ENCODE measurements around the gene CDNF.
A peak's percentile ranks its signal among the peaks of the same experiment; 100 is the strongest.
"Not testable (repeated sequence)": the region's sequence is repeated elsewhere in the genome, so short reads cannot be mapped to it uniquely, and the experiment has no call there.

The CDNF gene

GRCh38 chr10:14823966-14824365 is 13.9 kb downstream of the CDNF start:
- no peak for TF ChIP-seq CTCF (IDR thresholded peaks at IDR 0.05; ENCODE audit: low read depth, low read length, missing control alignments)
- H3K4me3 ChIP-seq (ENCODE audit: low read depth, low read length), result no peak overlapping the region
- in situ Hi-C loops (cut with HindIII; ENCODE audit: low sequenced_read_pairs), result no loop called here
- no peak for DNase-seq (ENCODE audit: low read depth)

DNA sequence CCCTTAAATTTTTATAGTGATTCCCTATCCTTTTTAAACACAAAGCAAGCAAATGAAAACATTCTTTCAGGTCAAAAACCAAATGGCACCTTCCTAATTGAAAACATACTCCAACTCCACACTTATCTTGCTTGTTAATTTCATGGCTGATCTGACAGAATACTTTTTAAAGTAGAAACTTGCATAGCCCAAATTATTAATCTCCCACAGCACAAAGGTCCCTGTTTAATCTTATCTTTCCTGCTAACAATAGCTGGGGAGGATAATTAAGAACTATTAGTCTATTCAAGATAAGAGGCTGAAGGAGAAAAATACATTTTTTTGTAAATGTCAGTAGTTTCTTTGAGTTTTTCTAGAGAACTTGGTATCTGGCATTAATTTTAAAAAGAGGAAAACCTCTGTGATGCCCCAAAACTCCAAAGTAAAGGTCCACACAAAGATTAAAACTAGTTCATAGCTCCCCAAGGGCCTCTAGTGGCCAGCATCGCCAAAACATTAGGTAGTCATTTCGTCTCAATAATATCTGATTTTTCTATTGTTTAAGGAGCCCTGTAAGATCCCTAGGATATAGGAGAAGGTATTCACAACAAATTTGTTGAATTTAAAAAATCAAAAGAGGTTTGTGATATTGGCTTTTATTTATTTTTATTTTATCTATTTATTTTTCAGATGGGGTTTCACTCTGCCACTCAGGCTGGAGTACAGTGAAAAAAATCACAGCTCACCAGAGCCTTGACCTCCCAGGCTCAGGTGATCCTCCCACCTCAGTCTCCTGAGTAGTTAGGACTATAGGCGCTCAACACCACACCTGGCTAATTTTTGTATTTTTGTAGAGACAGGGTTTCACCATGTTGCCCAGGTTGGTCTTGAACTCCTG is 14.7 kb downstream of the CDNF start:
- peak; percentile 24 for DNase-seq (ENCODE audit: low read depth)
- in situ Hi-C loops (cut with HindIII; ENCODE audit: low sequenced_read_pairs), result no loop called here
- TF ChIP-seq CTCF (IDR thresholded peaks at IDR 0.05; ENCODE audit: low read depth, low read length, missing control alignments), result peak; percentile 78
- H3K4me3 ChIP-seq (ENCODE audit: low read depth, low read length), result no peak overlapping the region

GRCh38 chr10:14821635-14822375 is 16.0 kb downstream of the CDNF start:
- no peak for TF ChIP-seq CTCF (IDR thresholded peaks at IDR 0.05; ENCODE audit: low read depth, low read length, missing control alignments)
- DNase-seq (ENCODE audit: low read depth), result no peak
- in situ Hi-C loops (cut with HindIII; ENCODE audit: low sequenced_read_pairs), result no loop called here
- no peak overlapping the region for H3K4me3 ChIP-seq (ENCODE audit: low read depth, low read length)

DNA sequence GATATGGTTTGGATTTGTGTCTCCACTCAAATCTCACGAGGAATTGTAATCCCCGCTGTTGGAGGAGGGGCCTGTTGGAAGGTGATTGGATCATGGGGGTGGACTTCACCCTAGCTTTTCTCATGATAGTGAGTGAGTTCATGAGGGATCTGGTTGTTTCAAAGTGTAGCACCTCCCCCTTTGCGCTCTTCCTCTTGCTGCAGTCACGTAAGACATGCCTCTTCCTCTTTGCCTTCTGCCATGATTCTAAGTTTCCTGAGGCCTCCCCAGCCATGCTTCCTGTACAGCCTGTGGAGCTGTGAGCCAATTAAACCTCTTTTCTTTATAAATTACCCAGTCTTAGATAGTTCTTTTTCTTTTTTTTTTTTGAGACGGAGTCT is 17.1 kb downstream of the CDNF start:
- in situ Hi-C loops (cut with HindIII; ENCODE audit: low sequenced_read_pairs), result no loop called here
- no peak overlapping the region for H3K4me3 ChIP-seq (ENCODE audit: low read depth, low read length)
- no peak for TF ChIP-seq CTCF (IDR thresholded peaks at IDR 0.05; ENCODE audit: low read depth, low read length, missing control alignments)
- DNase-seq (ENCODE audit: low read depth), result no peak

GRCh38 chr10:14820010-14820774 is 17.6 kb downstream of the CDNF start:
- H3K4me3 ChIP-seq (ENCODE audit: low read depth, low read length), result no peak overlapping the region
- in situ Hi-C loops (cut with HindIII; ENCODE audit: low sequenced_read_pairs), result no loop called here
- DNase-seq (ENCODE audit: low read depth), result no peak
- TF ChIP-seq CTCF (IDR thresholded peaks at IDR 0.05; ENCODE audit: low read depth, low read length, missing control alignments), result no peak

DNA sequence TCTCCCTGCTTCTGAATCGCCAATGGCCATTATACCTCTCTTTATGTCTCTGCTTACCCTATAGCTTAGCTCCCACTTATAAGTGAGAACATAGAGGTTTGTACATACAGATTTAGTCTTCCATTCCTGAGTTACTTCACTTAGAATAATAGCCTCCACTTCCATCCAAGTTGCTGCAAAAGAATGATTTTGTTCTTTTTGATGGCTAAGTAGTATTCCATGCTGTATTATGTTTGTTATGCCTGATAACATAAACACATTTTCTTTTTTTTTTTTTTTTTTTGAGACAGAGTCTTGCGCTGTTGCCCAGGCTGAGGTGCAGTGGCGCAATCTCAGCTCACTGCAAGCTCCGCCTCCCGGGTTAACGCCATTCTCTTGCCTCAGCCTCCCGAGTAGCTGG is 21.1 kb downstream of the CDNF start:
- DNase-seq (ENCODE audit: low read depth); in situ Hi-C loops (cut with HindIII; ENCODE audit: low sequenced_read_pairs); H3K4me3 ChIP-seq (ENCODE audit: low read depth, low read length): not testable (repeated sequence)
